H1 (cell line): Measurements from ENCODE around the gene LMAN2. TPM values are rescaled to one million over a fixed set of nuclear protein-coding genes. Genes with fewer than 3 reads are reported as not detected.

Experiments used
- BCL11A ChIP-seq, 2 experiments: IDR thresholded peaks; one replicate each; pipeline ENCODE4 v1.6.1; 2011; ENCODE audit warnings: low read depth in 2 of 2, low read length in 2 of 2, mild to moderate bottlenecking in 2 of 2
- CTCF ChIP-seq, 3 experiments: IDR thresholded peaks; 1 replicate in 2 of 3; 2 replicates in 1 of 3; pipeline versions ENCODE4 v1.5.1 to v1.6.1; 2011; ENCODE audit warnings: low read length in 3 of 3, mild to moderate bottlenecking in 3 of 3, inconsistent platforms in 2 of 3, low read depth in 1 of 3, moderate library complexity in 1 of 3; ENCODE audit not compliant: insufficient read depth in 1 of 3; ENCODE audit errors: control extremely low read depth in 1 of 3
- MAFK ChIP-seq: IDR thresholded peaks from 2 replicates; pipeline ENCODE4 v1.6.1; 2012; ENCODE audit warnings: low read depth, mild to moderate bottlenecking, improper control_type of control experiment, low read length
- SAP30 ChIP-seq: fragments of 300-600 bp; sonication (generic); IDR thresholded peaks from 2 replicates; pipeline ENCODE4 v1.7.1; 2012; ENCODE audit warnings: low read length, moderate library complexity, mild to moderate bottlenecking, inconsistent platforms; ENCODE audit not compliant: insufficient read depth, insufficient replicate concordance
- TEAD4 ChIP-seq: IDR thresholded peaks from 2 replicates; pipeline ENCODE4 v1.6.1; 2012; ENCODE audit warnings: low read depth, low read length, inconsistent platforms, mixed read lengths
- polyA plus RNA-seq, 7 experiments: library from polyadenylated mRNA; depleted of rRNA in 3 of 7; stranded (reverse) in 5 of 7; unstranded in 2 of 7; fragments of >200 nt in 5 of 7; fragments of 200-250 nt in 2 of 7; gene quantifications; 1 replicate in 5 of 7; 2 replicates in 1 of 7; 4 replicates in 1 of 7; pipeline versions ENCODE4 v1.2.1 to v1.2.3, GENCODE V29; 2011 to 2013; ENCODE audit warnings: missing spikeins in 2 of 7, mixed read lengths in 2 of 7
- total RNA-seq: library from RNA; stranded (reverse); fragmentation: NEBNext Ultra II Directional; extraction: Animal tissue kit (Norgen Biotek cat#: 25700); gene quantifications from 2 replicates; pipeline ENCODE4 v1.2.1, GENCODE V29; 2021

Gene LMAN2
- total and polyA plus RNA-seq, 2 of the 8 experiments (the other 6 are each of a cell fraction or from before 2014, with no cell fraction given), result 116 to 225 TPM

- no peak for TF ChIP-seq SAP30
- TF ChIP-seq CTCF (IDR thresholded peaks at IDR 0.05; ENCODE audit: control extremely low read depth in 1 of 3, insufficient read depth in 1 of 3, low read depth in 1 of 3, low read length in 3 of 3), result no peak
- no peak for TF ChIP-seq BCL11A (IDR thresholded peaks at IDR 0.05; ENCODE audit: low read depth in 2 of 2, low read length in 2 of 2)
- no peak for TF ChIP-seq MAFK
- no peak for TF ChIP-seq TEAD4
Observed at GRCh38 chr5:177355868-177356168, 4.3 kb upstream of the LMAN2 start (continued).
